Left lung (tissue), 10 donors: ENCODE results near the gene ALDOA. TPM values are rescaled to one million over a fixed set of nuclear protein-coding genes. Genes with fewer than 3 reads are reported as not detected.

Experiments
- ATAC-seq: fragments of 200-7000 bp; cut with Tn5 transposase; one replicate; pipeline ENCODE4 v1.9.1; 2020; ENCODE audit warnings: moderate library complexity
- DNase-seq, 4 donors: peaks; one replicate each; pipeline ENCODE4 v3.0.0-alpha.2; 2013 to 2020
- H3K27ac ChIP-seq, 2 donors: fragments of 200-600 bp; sonication (generic) in 1 of 2; one replicate each; pipeline versions ENCODE4 v1.5.0 to v1.8.0; 2020 to 2021
- H3K27me3 ChIP-seq, 2 donors: fragments of 200-600 bp; sonication (generic) in 1 of 2; one replicate each; pipeline versions ENCODE4 v1.5.0 to v1.8.0; 2020 to 2021
- H3K36me3 ChIP-seq, 2 donors: fragments of 200-600 bp; sonication (generic) in 1 of 2; one replicate each; pipeline versions ENCODE4 v1.5.0 to v1.8.0; 2020 to 2021
- H3K4me1 ChIP-seq, 2 donors: fragments of 200-600 bp; one replicate each; pipeline ENCODE4 v1.8.0; 2021
- H3K4me3 ChIP-seq, 2 donors: fragments of 200-600 bp; sonication (generic) in 1 of 2; one replicate each; pipeline versions ENCODE4 v1.5.0 to v1.8.0; 2020 to 2021; ENCODE audit warnings: mild to moderate bottlenecking in 1 of 2
- H3K9me3 ChIP-seq, 2 donors: fragments of 200-600 bp; sonication (generic) in 1 of 2; one replicate each; pipeline versions ENCODE4 v1.5.0 to v1.8.0; 2020 to 2021
- intact Hi-C, 2 donors: fragments of 100-400 bp; cut with DNase I; formaldehyde crosslinking; loops; one replicate each; pipeline versions ENCODE4 v1.11.2 to v1.14.2; 2022
- polyA plus RNA-seq, 6 donors: library from polyadenylated mRNA; unstranded; fragments of 120-200 nt; gene quantifications; one replicate each; pipeline ENCODE4 v1.2.1, GENCODE V29; 2013; ENCODE audit not compliant: insufficient read length in 6 of 6
- total RNA-seq, 2 donors: library from RNA; stranded (reverse); fragmentation: NEBNext Ultra II Directional; extraction: Animal tissue kit (Norgen Biotek cat#: 25700); gene quantifications; one replicate each; pipeline ENCODE4 v1.2.1, GENCODE V29; 2021
- TF ChIP-seq, protein P1 (sequence below), 2 donors: fragments of 200-600 bp; sonication (generic) in 1 of 2; IDR thresholded peaks; one replicate each; pipeline versions ENCODE4 v1.5.0 to v1.8.0; 2021; ENCODE audit warnings: antibody characterized with exemption in 2 of 2
- donor health status: DM: no; HTN: yes; CAD: no.
- donor health status: DM: no; HTN: no; CAD: no.

The ALDOA gene
- total and polyA plus RNA-seq, 8 donors: 299 to 1,105 (median 379) TPM

DNA sequence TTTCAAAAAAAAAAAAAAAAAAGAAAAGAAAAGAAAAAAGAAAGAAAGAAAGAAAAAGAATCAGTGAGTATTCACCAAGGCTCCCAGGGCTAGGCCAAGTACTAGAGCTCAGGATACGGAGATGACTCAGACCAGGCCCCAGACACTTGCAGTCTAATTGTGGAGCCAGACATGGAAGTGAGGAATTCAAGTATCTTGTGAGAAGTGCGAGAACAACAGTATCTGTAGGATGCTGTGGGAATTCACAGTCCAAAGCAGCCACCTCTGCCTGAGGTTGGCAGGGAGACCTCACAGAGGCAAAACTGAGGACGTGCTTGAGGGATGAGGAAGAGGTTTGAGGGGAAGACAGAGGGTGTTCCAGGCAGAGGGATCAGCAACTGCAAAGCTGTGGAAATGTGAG is 14.0 kb upstream of the ALDOA start:
- intact Hi-C loops: no loop called here
- Histone ChIP-seq H3K36me3 (no peaks in the 10 kb centered on the region), H3K27ac (no peak overlapping the region), H3K4me3 (no peak overlapping the region), H3K9me3 (no peaks in the 10 kb centered on the region), H3K27me3 (no peaks in the 10 kb centered on the region), H3K4me1 (peaks cover 11 to 30% of the 10 kb centered on the region in 2 donors)
- ATAC-seq (no peak), DNase-seq (no peak)
- TF ChIP-seq, protein P1, sequence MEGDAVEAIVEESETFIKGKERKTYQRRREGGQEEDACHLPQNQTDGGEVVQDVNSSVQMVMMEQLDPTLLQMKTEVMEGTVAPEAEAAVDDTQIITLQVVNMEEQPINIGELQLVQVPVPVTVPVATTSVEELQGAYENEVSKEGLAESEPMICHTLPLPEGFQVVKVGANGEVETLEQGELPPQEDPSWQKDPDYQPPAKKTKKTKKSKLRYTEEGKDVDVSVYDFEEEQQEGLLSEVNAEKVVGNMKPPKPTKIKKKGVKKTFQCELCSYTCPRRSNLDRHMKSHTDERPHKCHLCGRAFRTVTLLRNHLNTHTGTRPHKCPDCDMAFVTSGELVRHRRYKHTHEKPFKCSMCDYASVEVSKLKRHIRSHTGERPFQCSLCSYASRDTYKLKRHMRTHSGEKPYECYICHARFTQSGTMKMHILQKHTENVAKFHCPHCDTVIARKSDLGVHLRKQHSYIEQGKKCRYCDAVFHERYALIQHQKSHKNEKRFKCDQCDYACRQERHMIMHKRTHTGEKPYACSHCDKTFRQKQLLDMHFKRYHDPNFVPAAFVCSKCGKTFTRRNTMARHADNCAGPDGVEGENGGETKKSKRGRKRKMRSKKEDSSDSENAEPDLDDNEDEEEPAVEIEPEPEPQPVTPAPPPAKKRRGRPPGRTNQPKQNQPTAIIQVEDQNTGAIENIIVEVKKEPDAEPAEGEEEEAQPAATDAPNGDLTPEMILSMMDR (IDR thresholded peaks at IDR 0.05): no peak

DNA sequence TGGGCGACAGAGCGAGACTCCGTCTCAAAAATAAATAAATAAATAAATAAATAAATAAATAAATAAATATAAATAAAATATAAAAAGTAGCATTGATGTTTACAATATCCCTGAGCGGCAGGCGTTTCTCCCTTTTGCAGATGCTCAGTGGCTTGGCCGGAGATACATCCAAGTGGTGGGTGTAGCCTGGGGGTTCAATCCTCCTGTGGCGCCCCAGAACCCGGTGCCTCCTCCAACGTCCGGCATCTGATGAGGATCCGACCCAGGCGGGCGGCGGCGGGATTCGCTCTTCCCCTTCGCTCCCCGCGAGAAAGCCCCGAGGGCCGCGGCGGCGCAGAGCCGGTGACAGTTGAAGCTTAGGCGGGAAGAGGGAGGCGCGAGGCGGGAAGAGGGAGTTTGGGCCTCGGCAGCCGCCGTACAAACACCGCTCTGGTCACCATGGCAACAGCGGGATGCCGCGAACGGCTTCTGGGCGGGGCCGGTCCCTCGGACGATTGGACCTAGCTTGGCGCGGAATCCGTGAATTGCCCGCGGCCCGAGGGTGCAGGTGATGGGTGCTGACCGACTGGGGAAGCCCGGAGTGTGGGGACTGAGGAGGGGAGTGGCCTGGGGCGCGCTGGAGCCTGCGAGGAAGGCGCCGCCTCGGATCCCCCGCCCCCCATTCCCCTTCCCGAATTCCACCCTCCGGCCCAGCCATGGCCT is 12.7 kb upstream of the ALDOA start:
- peaks cover 11 to 30% of the 10 kb centered on the region in 2 donors for H3K4me1 ChIP-seq
- ATAC-seq (peak; percentile 94), DNase-seq (peak; percentile 89 to 98 (median 94))
- H3K9me3 ChIP-seq: no peaks in the 10 kb centered on the region
- intact Hi-C loops: no loop called here
- H3K36me3 ChIP-seq: no peaks in the 10 kb centered on the region
- peak overlapping the region; percentile 85 to 86 for H3K4me3 ChIP-seq
- peak overlapping the region in 1 of 2 donors; percentile 71 for H3K27ac ChIP-seq
- H3K27me3 ChIP-seq: no peaks in the 10 kb centered on the region
- TF ChIP-seq, protein P1 (IDR thresholded peaks at IDR 0.05): no peak

DNA sequence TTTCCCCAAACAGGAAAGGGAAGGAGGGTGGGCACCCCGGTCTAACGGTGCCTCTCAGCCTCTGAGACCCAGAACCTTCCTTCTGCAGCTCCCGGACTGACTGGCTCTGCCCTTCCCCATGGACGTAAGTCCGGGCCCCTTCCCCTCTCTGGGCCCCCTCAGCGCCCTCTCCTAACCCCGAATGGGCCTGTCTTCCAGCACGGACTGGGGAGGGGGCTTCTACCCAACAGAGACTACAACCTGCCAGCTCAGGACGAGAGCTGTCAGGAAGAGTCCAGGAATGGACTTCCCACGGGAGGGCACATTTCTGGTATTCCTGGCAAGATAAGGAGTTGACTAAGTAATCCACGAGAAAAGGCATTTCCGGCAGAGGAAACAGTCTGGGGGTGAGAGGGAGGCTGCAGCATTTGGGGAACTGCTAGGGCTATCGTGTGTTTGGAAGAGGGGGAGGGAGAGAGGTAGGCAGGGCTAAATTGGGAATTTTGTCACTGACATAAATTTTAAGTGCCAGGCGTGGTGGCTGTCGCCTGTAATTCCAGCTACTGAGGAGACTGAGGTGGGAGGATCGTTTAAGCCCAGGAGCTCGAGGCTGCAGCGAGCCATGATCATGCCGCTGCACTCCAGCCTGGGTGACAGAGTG is 12.1 kb upstream of the ALDOA start:
- Histone ChIP-seq H3K4me3 (peak overlapping the region; percentile 85 to 86), H3K27ac (peak overlapping the region in 1 of 2 donors; percentile 71), H3K36me3 (no peaks in the 10 kb centered on the region), H3K4me1 (peaks cover 11 to 30% of the 10 kb centered on the region in 2 donors), H3K27me3 (no peaks in the 10 kb centered on the region), H3K9me3 (no peaks in the 10 kb centered on the region)
- TF ChIP-seq, protein P1 (IDR thresholded peaks at IDR 0.05): no peak
- ATAC-seq (peak; percentile 29), DNase-seq (no peak)
- intact Hi-C loops: no loop called here

DNA sequence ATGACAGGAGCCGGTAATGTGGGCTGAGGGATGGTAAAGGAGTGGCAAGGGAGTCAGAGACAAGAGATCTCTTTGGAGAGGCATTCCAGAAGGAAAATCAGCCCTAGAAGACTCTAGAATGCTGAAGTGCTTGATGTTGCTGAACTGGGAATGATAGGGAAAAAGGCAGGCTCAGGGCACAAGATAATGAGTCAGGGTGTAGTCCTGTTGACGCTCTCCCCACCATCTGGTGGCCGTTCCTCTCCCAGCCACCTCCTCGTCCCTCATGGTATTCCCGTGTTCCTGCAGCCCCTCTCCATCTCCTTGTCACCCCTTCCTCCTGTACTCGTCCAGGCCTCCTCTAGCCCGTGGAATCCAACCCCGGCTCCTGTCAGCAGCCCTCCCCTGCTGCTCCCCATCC is 11.1 kb upstream of the ALDOA start:
- intact Hi-C loops: no loop called here
- Histone ChIP-seq H3K4me3 (no peak overlapping the region), H3K27me3 (no peaks in the 10 kb centered on the region), H3K4me1 (peaks cover 11 to 30% of the 10 kb centered on the region in 2 donors), H3K27ac (no peak overlapping the region), H3K36me3 (no peaks in the 10 kb centered on the region), H3K9me3 (no peaks in the 10 kb centered on the region)
- TF ChIP-seq, protein P1 (IDR thresholded peaks at IDR 0.05): no peak
- ATAC-seq (no peak), DNase-seq (no peak)

DNA sequence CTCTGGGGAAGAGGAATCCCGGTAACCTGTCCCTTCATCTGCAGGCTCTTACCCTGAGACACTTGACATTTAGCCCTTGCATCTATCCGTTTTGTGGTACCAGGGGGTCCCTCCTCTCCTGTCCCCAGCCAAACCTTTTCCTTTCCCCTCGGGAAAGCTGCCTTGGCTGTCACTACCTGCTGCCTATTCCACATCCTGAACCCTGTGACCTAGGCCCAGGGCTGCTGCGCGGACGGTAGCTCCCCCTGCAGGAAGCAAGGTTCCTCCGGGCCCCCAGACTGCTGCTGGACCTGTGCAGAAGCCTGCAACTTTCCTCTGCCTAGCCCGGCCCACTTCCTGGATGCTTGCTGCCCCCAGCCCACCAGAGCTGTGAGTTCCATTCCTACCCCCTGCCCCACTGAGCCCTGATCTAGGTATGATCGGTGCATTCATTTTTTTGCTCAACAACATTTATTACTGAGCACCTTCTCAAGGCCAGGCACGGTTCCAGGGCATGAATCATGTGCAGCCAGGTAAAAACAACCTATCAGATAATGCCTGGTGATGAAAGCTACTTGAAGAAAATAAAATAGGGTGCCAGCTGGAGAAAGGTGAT is 10.5 kb upstream of the ALDOA start:
- Histone ChIP-seq H3K4me1 (peaks cover 11 to 30% of the 10 kb centered on the region in 2 donors), H3K9me3 (no peaks in the 10 kb centered on the region), H3K36me3 (no peaks in the 10 kb centered on the region), H3K27ac (no peak overlapping the region), H3K4me3 (no peak overlapping the region), H3K27me3 (no peaks in the 10 kb centered on the region)
- ATAC-seq: peak; percentile 49
- peak in 2 of 4 donors; percentile 41 to 82 for DNase-seq
- intact Hi-C loops: no loop called here
- TF ChIP-seq, protein P1 (IDR thresholded peaks at IDR 0.05): peak in 1 of 2 donors; percentile 37
